Suppressor macrophage (primary cell): Measurements from ENCODE around the gene SCIN.
"Not testable (repeated sequence)": the region's sequence is repeated elsewhere in the genome, so short reads cannot be mapped to it uniquely, and the experiment has no call there.

ENCODE experiments used
- DNase-seq, 4 experiments: peaks; one replicate each; pipeline ENCODE4 v3.0.0-alpha.2; 2020 to 2022

SCIN gene

DNA sequence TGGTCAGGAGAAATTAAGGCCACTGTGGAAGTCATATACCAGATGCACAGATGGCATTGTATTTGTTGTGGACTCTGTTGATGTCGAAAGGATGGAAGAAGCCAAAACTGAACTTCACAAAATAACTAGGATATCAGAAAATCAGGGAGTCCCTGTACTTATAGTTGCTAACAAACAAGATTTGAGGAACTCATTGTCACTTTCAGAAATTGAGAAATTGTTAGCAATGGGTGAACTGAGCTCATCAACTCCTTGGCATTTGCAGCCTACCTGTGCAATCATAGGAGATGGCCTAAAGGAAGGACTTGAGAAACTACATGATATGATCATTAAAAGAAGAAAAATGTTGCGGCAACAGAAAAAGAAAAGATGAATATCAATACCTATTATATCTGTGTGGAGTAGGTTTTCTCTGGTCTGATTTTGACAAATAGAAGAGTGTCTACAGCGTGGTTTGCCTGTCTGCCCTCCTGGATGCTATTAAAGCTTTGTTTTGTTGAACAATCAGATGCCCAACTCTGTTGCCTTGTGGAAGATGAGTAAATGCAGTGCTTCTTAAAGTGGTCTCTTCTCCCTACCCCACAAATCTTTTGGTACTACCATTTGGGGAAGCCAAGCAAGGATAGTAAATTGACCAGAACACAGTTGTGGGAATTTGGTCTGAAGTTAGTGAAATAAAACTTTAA, 118.1 kb downstream of the SCIN start:
- peak in 1 of 4 experiments; percentile 47 for DNase-seq

- DNase-seq = no peak
Measured at GRCh38 chr7:12689451-12689850, 118.9 kb downstream of the SCIN start.

GRCh38 chr7:12690041-12690878, 119.7 kb downstream of the SCIN start:
- DNase-seq = no peak

- DNase-seq = not testable (repeated sequence)
Measured at GRCh38 chr7:12691388-12691787, 120.9 kb downstream of the SCIN start.

- DNase-seq = no peak
Measured at GRCh38 chr7:12692035-12692434, 121.5 kb downstream of the SCIN start.

DNA sequence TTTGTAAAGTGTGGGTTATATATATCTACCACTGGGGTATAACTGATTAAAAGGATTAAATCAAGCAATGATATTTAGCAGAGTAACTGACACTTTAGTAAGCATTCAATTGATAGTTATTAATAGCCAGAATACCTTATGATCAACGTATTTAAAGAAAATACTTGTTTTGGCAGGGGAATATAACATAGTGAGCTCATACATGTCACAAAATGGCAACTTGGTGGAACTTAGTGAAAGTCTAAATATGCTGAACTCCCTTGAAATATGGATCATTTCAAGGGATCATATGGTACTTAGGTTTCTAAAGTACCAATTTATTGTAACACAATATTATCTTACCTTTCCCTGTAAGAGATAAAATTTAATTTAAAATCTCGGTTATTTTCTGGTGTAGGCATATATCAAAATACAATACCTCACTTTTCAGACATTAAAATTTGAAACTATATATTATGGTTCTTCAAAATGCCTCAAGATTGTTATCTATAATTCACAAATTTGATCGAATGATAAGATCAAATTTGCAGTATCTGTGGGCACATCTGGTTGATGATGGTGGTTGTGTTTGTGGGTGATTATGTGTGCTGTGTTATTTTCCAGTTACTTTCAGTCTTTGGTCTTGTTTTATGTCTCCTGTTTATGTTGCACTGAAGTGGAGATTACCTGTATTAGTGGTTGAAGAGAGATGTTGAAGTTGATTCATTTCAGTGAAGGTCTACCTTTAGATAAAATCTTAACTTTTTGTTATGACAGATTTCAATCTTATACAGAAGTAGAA, 122.1 kb downstream of the SCIN start:
- no peak for DNase-seq

GRCh38 chr7:12694817-12695216, 124.3 kb downstream of the SCIN start:
- DNase-seq = no peak

DNA sequence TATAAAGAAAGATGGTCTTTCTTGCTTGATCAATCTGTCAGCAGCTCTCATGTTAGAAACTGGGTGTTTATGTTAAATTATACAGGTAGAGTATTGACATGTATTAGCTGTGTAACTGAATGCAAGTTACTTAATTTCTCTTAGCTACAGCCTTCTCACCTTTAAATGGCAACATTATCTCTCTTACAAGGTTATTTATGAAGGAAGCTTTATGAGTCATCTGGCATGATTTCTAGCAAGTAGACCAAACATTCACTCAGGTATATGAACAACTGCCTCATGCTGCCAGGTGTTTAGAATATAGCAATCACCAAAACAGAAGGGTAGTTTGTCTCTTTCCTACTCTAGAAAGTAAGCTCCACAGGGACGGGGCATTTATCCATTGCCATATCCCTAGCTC, 125.4 kb downstream of the SCIN start:
- no peak for DNase-seq

DNA sequence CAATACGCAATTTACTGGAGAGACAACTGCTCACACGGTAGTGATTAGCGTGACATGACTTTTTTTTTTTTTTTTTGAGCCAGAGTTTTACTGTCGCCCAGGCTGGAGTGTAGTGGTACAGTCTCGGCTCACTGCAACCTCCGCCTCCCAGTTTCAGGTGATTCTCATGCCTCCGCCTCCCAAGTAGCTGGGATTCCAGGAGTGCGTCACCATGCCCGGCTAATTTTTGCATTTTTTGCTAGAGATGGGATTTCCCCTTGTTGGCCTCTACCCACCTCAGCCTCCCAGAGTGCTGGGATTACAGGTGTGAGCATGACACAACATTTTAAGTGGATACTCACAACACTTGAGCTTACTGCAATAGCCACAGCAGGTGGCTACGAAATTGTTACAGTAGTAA, 128.8 kb downstream of the SCIN start:
- DNase-seq = no peak

DNA sequence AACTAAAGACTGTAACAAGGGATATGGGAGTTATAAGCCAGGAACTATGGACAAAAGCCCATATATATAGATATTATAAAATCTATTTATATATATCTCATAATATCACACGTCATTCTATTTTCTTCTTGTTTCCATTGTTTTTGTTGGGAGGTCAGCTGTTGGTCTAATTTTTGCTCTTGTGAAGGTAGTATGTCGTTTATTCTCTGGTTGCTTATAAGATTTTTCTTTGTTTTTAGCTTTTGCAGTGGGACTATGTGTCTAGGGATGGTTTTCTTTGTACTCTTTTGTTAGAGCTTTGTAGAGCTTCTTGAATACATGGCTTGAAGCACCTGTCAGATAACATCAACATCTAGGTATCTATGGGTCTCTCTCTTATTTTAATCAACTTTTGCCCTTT, 130.9 kb downstream of the SCIN start:
- DNase-seq = no peak

DNA sequence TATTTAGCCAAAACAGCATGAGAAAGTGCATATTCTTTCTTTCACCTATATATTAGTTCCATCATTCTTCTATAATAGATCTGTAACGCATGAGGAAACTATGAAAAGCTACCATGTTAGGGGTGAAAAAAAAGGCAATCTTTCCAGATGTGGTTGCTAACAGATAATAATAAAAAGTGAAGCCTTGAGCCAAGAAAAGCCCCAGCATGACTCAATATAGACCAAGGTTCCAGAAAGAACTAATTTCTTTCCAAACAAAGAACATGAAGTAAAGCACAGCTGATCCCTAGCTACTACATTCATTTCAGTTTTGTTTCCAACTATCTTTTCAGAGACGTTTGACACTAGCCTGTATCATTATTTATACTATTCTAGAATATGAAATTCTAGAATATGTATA, 133.4 kb downstream of the SCIN start:
- DNase-seq = no peak

DNA sequence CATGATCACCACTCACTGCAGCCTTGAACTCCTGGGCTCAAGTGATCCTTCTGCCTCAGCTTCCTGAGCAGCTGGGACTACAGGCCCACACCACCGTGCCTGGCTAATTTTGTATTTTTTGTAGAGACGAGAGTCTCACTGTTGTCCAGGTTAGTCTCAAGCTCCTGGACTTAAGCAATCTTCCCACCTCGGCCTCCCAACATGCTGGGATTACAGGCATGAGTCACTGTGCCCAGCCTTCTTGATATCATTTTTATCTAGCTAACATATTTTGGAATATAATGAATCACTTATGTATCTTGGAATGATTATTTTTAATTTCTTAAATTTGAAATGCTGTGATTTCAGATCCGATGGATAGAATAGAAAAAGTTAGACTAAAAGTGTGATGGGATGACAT, 135.4 kb downstream of the SCIN start:
- DNase-seq = no peak

DNA sequence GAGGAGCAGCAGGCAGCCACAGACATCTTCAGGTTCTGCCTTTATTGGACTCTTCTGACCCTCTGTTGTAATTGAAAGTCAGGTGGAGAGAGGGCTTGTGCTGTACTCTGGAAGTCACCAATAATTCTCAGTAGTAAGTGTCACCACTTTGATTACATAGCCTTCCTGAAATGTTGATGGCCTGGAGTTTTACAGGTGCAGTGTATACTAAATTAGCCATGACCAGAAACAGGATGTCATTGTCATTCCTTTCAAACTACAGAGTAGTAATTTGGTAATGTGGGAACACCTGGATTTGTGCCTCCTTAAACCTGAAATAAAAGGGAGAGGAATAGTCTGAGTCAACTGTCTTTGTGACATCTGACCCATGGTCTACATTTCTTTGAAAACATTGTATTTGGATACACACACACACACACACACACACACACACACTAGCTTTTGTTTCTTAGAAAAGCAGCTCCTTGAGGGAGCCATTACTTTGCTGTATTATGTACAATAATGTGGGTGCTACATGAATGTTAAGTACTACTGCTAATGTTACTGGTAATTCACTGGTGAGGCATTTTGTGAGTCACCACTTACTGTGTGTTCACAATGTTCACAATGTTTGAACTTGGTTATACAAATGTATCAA, 136.5 kb downstream of the SCIN start:
- DNase-seq = no peak

- DNase-seq = no peak
Measured at GRCh38 chr7:12708314-12708713, 137.8 kb downstream of the SCIN start.
